ENCODE measurements around the gene LRRN1.

The LRRN1 gene

DNA sequence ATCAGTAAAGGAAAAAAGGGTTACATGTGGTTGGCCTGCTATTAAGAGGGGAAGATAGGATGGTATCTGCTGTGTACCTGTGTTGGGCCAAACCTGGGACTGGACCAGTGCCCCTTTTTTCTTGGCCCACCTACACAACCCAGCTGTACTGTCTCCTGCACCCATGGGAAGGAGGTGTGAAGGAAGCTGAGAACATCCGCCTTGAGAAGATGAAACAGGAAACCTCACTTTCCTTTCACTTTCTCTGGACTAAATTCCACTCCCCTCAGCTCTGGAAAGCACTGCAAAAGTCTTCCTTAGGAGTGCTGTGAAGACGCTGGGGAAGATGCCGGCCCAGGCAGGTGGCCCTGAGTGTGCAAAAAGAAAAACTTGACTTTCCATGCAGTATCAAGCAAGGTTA is 37.6 kb downstream of the LRRN1 start:
- no peaks in the 10 kb centered on the region for H3K4me1 ChIP-seq (ENCODE audit: low read length)
- H4K20me1 ChIP-seq (ENCODE audit: insufficient read depth, low read length): no peaks in the 10 kb centered on the region
- H2AFZ ChIP-seq (ENCODE audit: low read length): no peak overlapping the region
- no peaks in the 10 kb centered on the region for H3K79me2 ChIP-seq (ENCODE audit: low read length)
- no peak overlapping the region for H3K4me3 ChIP-seq (ENCODE audit: low read length)
- no peak overlapping the region for H3K4me2 ChIP-seq (ENCODE audit: low read depth, low read length)
- no peaks in the 10 kb centered on the region for H3K9me2 ChIP-seq (replicated peaks; ENCODE audit: insufficient read depth, low read length)
- H3K36me3 ChIP-seq (replicated peaks; ENCODE audit: insufficient read depth, low read length): no peaks in the 10 kb centered on the region
- no peaks in the 10 kb centered on the region for H3F3A ChIP-seq (ENCODE audit: insufficient read depth, low read length)
- no peaks in the 10 kb centered on the region for H3K9me3 ChIP-seq (replicated peaks; ENCODE audit: insufficient read depth, low read length)
- no peak for TF ChIP-seq EZH2 (optimal IDR thresholded peaks at IDR 0.05; ENCODE audit: low read depth, low read length)
- H3K27ac ChIP-seq (ENCODE audit: low read length): no peak overlapping the region
- no peaks in the 10 kb centered on the region for H3K27me3 ChIP-seq (replicated peaks; ENCODE audit: insufficient read depth, low read length)
- no peak overlapping the region for H3K9ac ChIP-seq (ENCODE audit: low read length)
- no peak for DNase-seq

DNA sequence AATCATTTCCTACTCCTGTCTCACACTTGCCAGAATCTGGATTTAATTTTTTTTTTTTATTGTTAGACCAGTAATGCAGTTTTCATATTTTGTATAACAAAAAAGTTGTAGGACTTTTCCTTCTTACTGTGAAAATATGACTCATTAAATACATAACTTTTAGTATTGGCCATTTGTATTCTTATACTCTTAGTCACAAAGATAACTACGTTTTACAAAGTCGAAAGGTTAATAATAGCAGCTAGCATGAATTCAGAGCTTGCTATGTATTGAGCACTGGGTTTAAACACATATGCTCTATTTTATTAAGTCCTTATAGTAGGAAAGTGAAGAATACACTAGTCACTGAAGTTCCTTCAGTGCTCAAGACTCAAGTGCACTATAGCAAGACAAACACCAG is 43.1 kb downstream of the LRRN1 start:
- Histone ChIP-seq H3K27me3 (replicated peaks; ENCODE audit: insufficient read depth, low read length) (no peaks in the 10 kb centered on the region), H4K20me1 (ENCODE audit: insufficient read depth, low read length) (no peaks in the 10 kb centered on the region), H3K79me2 (ENCODE audit: low read length) (no peaks in the 10 kb centered on the region), H3K36me3 (replicated peaks; ENCODE audit: insufficient read depth, low read length) (no peaks in the 10 kb centered on the region), H3K9ac (ENCODE audit: low read length) (no peak overlapping the region), H3K9me3 (replicated peaks; ENCODE audit: insufficient read depth, low read length) (no peaks in the 10 kb centered on the region), H3K4me1 (ENCODE audit: low read length) (no peaks in the 10 kb centered on the region), H3K9me2 (replicated peaks; ENCODE audit: insufficient read depth, low read length) (no peaks in the 10 kb centered on the region), H3K4me2 (ENCODE audit: low read depth, low read length) (no peak overlapping the region), H3K4me3 (ENCODE audit: low read length) (no peak overlapping the region), H3K27ac (ENCODE audit: low read length) (no peak overlapping the region), H2AFZ (ENCODE audit: low read length) (no peak overlapping the region), H3F3A (ENCODE audit: insufficient read depth, low read length) (no peaks in the 10 kb centered on the region)
- no peak for DNase-seq
- no peak for TF ChIP-seq EZH2phosphoT487 (IDR thresholded peaks at IDR 0.05; ENCODE audit: low read length)
- TF ChIP-seq EZH2 (optimal IDR thresholded peaks at IDR 0.05; ENCODE audit: low read depth, low read length): no peak
- TF ChIP-seq, protein P1, sequence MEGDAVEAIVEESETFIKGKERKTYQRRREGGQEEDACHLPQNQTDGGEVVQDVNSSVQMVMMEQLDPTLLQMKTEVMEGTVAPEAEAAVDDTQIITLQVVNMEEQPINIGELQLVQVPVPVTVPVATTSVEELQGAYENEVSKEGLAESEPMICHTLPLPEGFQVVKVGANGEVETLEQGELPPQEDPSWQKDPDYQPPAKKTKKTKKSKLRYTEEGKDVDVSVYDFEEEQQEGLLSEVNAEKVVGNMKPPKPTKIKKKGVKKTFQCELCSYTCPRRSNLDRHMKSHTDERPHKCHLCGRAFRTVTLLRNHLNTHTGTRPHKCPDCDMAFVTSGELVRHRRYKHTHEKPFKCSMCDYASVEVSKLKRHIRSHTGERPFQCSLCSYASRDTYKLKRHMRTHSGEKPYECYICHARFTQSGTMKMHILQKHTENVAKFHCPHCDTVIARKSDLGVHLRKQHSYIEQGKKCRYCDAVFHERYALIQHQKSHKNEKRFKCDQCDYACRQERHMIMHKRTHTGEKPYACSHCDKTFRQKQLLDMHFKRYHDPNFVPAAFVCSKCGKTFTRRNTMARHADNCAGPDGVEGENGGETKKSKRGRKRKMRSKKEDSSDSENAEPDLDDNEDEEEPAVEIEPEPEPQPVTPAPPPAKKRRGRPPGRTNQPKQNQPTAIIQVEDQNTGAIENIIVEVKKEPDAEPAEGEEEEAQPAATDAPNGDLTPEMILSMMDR (IDR thresholded peaks at IDR 0.05; ENCODE audit: low read length): no peak

DNA sequence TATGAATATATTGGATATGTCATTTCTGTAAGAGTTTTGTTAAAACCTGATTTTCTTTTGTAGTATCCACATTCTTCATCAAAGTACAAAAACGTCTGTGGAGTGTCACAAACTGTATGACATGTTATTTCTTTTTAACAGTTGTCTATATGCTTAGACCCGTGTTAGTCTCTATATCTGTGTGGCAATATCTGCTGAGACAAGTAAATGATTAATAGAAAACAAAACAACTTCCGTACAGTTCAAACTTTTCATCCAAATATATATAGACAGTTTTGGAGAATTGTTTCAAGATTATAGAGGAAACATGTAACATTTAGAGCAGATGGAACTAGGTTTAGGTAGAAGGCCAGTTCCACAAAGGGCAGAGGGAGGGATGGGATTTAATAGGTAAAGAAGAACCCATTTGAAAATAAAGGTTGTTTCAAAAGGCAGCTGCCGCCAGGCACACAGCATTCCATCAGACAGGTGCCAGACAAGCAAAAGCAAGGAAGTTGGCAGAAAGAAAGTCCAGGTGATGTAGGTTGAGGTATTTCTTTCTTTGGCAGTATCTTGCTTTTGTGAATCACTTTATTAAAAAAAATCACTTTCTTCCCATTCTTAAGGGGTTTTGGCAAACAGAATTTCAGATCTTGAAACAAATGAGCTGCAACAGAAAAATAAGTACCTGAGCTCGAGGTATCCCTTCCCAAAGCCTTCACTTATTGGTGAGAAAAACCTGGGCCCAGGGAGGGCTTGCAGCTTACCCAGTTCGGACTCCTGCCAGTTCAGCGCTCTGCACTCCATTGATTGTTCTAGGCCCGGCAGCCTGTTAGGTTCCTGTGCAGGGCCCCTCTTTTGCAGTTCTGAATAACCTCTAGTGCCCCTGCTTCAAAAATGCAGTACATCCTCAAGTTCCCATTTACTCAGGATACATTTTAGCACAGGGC is 49.0 kb downstream of the LRRN1 start:
- Histone ChIP-seq H3K27me3 (replicated peaks; ENCODE audit: insufficient read depth, low read length) (no peaks in the 10 kb centered on the region), H3F3A (ENCODE audit: insufficient read depth, low read length) (no peaks in the 10 kb centered on the region), H3K4me2 (ENCODE audit: low read depth, low read length) (no peak overlapping the region), H4K20me1 (ENCODE audit: insufficient read depth, low read length) (no peaks in the 10 kb centered on the region), H3K27ac (ENCODE audit: low read length) (no peak overlapping the region), H3K36me3 (replicated peaks; ENCODE audit: insufficient read depth, low read length) (no peaks in the 10 kb centered on the region), H3K9ac (ENCODE audit: low read length) (no peak overlapping the region), H3K9me2 (replicated peaks; ENCODE audit: insufficient read depth, low read length) (no peaks in the 10 kb centered on the region), H3K4me3 (ENCODE audit: low read length) (no peak overlapping the region), H3K9me3 (replicated peaks; ENCODE audit: insufficient read depth, low read length) (no peaks in the 10 kb centered on the region), H2AFZ (ENCODE audit: low read length) (no peak overlapping the region), H3K79me2 (ENCODE audit: low read length) (no peaks in the 10 kb centered on the region), H3K4me1 (ENCODE audit: low read length) (no peaks in the 10 kb centered on the region)
- TF ChIP-seq, protein P1 (IDR thresholded peaks at IDR 0.05; ENCODE audit: low read length): no peak
- TF ChIP-seq EZH2 (optimal IDR thresholded peaks at IDR 0.05; ENCODE audit: low read depth, low read length): no peak
- TF ChIP-seq EZH2phosphoT487 (IDR thresholded peaks at IDR 0.05; ENCODE audit: low read length): no peak
- no peak for DNase-seq

DNA sequence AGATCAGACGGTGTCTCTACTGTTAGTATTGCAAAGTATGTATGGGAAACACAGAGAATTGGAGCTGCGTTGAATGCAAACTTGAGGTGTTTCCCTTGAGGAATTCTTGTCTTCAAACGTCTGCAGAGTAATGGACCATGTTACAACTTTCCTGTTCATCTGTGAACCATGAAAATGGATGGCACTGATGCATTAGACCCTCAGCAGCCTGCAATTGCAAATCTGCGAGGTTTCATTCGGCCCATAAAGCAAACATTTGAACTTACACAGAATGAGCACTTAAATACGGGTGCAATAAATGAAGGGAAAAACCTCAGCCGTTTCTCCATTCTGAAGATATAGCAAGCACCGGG is 49.7 kb downstream of the LRRN1 start:
- H3K4me1 ChIP-seq (ENCODE audit: low read length): no peaks in the 10 kb centered on the region
- H3K4me2 ChIP-seq (ENCODE audit: low read depth, low read length): no peak overlapping the region

More for the DNA sequence above, 49.7 kb downstream of the LRRN1 start:
- Histone ChIP-seq H3F3A (ENCODE audit: insufficient read depth, low read length) (no peaks in the 10 kb centered on the region), H3K9me2 (replicated peaks; ENCODE audit: insufficient read depth, low read length) (no peaks in the 10 kb centered on the region), H3K4me3 (ENCODE audit: low read length) (no peak overlapping the region), H3K79me2 (ENCODE audit: low read length) (no peaks in the 10 kb centered on the region), H4K20me1 (ENCODE audit: insufficient read depth, low read length) (no peaks in the 10 kb centered on the region), H3K9me3 (replicated peaks; ENCODE audit: insufficient read depth, low read length) (no peaks in the 10 kb centered on the region), H3K9ac (ENCODE audit: low read length) (no peak overlapping the region), H2AFZ (ENCODE audit: low read length) (no peak overlapping the region), H3K36me3 (replicated peaks; ENCODE audit: insufficient read depth, low read length) (no peaks in the 10 kb centered on the region), H3K27ac (ENCODE audit: low read length) (no peak overlapping the region), H3K27me3 (replicated peaks; ENCODE audit: insufficient read depth, low read length) (no peaks in the 10 kb centered on the region)
- no peak for DNase-seq
- TF ChIP-seq EZH2phosphoT487 (IDR thresholded peaks at IDR 0.05; ENCODE audit: low read length) (no peak), EZH2 (optimal IDR thresholded peaks at IDR 0.05; ENCODE audit: low read depth, low read length) (no peak)
- TF ChIP-seq, protein P1 (IDR thresholded peaks at IDR 0.05; ENCODE audit: low read length): no peak

Measured in MM.1S (cell line).